B cell (primary cell): ENCODE measurements around the gene CARMIL1. TPM values are rescaled to one million over a fixed set of nuclear protein-coding genes. Genes with fewer than 3 reads are reported as not detected.

ENCODE experiments used
- ATAC-seq: fragments of 200-7000 bp; cut with Tn5 transposase; one replicate; pipeline ENCODE4 v1.10.0; 2021; ENCODE audit warnings: low read depth, mild to moderate bottlenecking, moderate number of reproducible peaks, moderate library complexity
- CTCF ChIA-PET: fragments of 350-600 bp; sonication (Branson Sonifier 250); formaldehyde crosslinking; loops from one replicate; lab custom pipeline; 2021; ENCODE audit warnings: antibody characterized with exemption, inconsistent platforms; lab: Charles Lee
- POLR2A ChIA-PET: fragments of 350-600 bp; sonication (Branson Sonifier 250); formaldehyde crosslinking; loops from one replicate; lab custom pipeline; 2021; ENCODE audit warnings: antibody characterized with exemption; lab: Charles Lee
- DNase-seq: peaks from one replicate; pipeline ENCODE4 v3.0.0; 2013
- H2AFZ ChIP-seq: 2 replicates; pipeline ENCODE4 v1.6.1; 2012; ENCODE audit warnings: mild to moderate bottlenecking, low read depth, low read length; ENCODE audit not compliant: insufficient read depth, poor library complexity, severe bottlenecking
- H3K27ac ChIP-seq, 2 donors: 1 replicate in 1 of 2; 2 replicates in 1 of 2; pipeline ENCODE4 v1.5.1; 2012 to 2013; ENCODE audit warnings: low read length in 2 of 2, mild to moderate bottlenecking in 2 of 2, moderate library complexity in 1 of 2
- H3K27me3 ChIP-seq, 4 experiments: fragments of 200-600 bp in 1 of 4; sonication (generic) in 1 of 4; replicated peaks in 1 of 4; 1 replicate in 2 of 4; 2 replicates in 2 of 4; pipeline versions ENCODE4 v1.6.1 to v1.7.0; 2013 to 2016; ENCODE audit warnings: low read length in 3 of 4, mild to moderate bottlenecking in 2 of 4, mixed read lengths in 1 of 4, moderate library complexity in 1 of 4; ENCODE audit not compliant: insufficient read depth in 4 of 4, control insufficient read depth in 3 of 4; ENCODE audit errors: control extremely low read depth in 1 of 4
- H3K36me3 ChIP-seq, 2 experiments: replicated peaks in 1 of 2; 1 replicate in 1 of 2; 2 replicates in 1 of 2; pipeline versions ENCODE4 v1.6.1 to v1.7.1; 2013; ENCODE audit warnings: low read length in 1 of 2; ENCODE audit not compliant: insufficient read depth in 2 of 2, control insufficient read depth in 1 of 2; ENCODE audit errors: control extremely low read depth in 1 of 2, extremely low read depth in 1 of 2
- H3K4me1 ChIP-seq, 2 donors: fragments of 200-600 bp in 1 of 2; sonication (generic) in 1 of 2; 1 replicate in 1 of 2; 2 replicates in 1 of 2; pipeline versions ENCODE4 v1.5.1 to v1.6.1; 2013 to 2017; ENCODE audit warnings: low read length in 2 of 2; ENCODE audit not compliant: control insufficient read depth in 2 of 2, insufficient read depth in 2 of 2
- H3K4me2 ChIP-seq: replicated peaks from 2 replicates; pipeline ENCODE3; 2012; ENCODE audit warnings: mild to moderate bottlenecking, low read depth, low read length; ENCODE audit not compliant: poor library complexity, severe bottlenecking
- H3K4me3 ChIP-seq, 5 experiments: fragments of 200-600 bp in 1 of 5; sonication (generic) in 1 of 5; 1 replicate in 3 of 5; 2 replicates in 2 of 5; pipeline versions ENCODE4 v1.5.1 to v1.7.0; 2011 to 2016; ENCODE audit warnings: low read length in 4 of 5, mild to moderate bottlenecking in 4 of 5, low read depth in 2 of 5, control low read depth in 1 of 5, moderate library complexity in 1 of 5; ENCODE audit not compliant: insufficient read depth in 1 of 5; ENCODE audit errors: control extremely low read depth in 1 of 5, extremely low read depth in 1 of 5
- H3K79me2 ChIP-seq: fragments of 200-600 bp; sonication (generic); one replicate; pipeline ENCODE4 v1.6.0; 2016; ENCODE audit warnings: low read length; ENCODE audit not compliant: control insufficient read depth, insufficient read depth
- H3K9ac ChIP-seq: fragments of 200-600 bp; sonication (generic); 2 replicates; pipeline ENCODE4 v1.6.1; 2017; ENCODE audit warnings: mild to moderate bottlenecking, low read length, moderate library complexity
- H3K9me3 ChIP-seq, 3 donors: one replicate each; pipeline versions ENCODE4 v1.6.1 to v1.7.1; 2013; ENCODE audit warnings: low read length in 2 of 3; ENCODE audit not compliant: control insufficient read depth in 2 of 3, insufficient read depth in 1 of 3; ENCODE audit errors: control extremely low read depth in 1 of 3
- H4K20me1 ChIP-seq: 2 replicates; pipeline ENCODE4 v1.6.0; 2012; ENCODE audit warnings: mild to moderate bottlenecking, low read length; ENCODE audit not compliant: insufficient read depth, control insufficient read depth, poor library complexity, severe bottlenecking
- H3K27ac Mint-ChIP-seq: one replicate; pipeline ENCODE4 v1.8.0; 2021; ENCODE audit warnings: mixed read lengths
- H3K27me3 Mint-ChIP-seq: one replicate; pipeline ENCODE4 v1.8.0; 2021; ENCODE audit warnings: mixed read lengths
- H3K4me1 Mint-ChIP-seq: one replicate; pipeline ENCODE4 v1.8.0; 2021; ENCODE audit warnings: mixed read lengths
- H3K4me3 Mint-ChIP-seq: one replicate; pipeline ENCODE4 v1.8.0; 2021; ENCODE audit warnings: mixed read lengths
- H3K9me3 Mint-ChIP-seq: one replicate; pipeline ENCODE4 v1.8.0; 2022; ENCODE audit warnings: mixed read lengths; ENCODE audit not compliant: insufficient read depth
- EZH2 ChIP-seq: IDR thresholded peaks from 2 replicates; pipeline ENCODE4 v1.6.1; 2012; ENCODE audit warnings: borderline replicate concordance, low read depth, mild to moderate bottlenecking, moderate library complexity, low read length; ENCODE audit not compliant: insufficient read depth, poor library complexity, severe bottlenecking
- WGBS: methylation state at CpG from one replicate; pipeline ENCODE4 v1.1.5; 2013; ENCODE audit warnings: missing lambda C conversion rate; ENCODE audit not compliant: insufficient coverage; 5-methylcytosine and 5-hydroxymethylcytosine counted together
- intact Hi-C: fragments of 100-400 bp; cut with micrococcal nuclease; formaldehyde crosslinking; loops from one replicate; pipeline ENCODE4 v1.10.0; 2022
- polyA plus RNA-seq: library from polyadenylated mRNA; depleted of rRNA; stranded (reverse); fragments of >200 nt; gene quantifications from 2 replicates; pipeline ENCODE4 v1.2.3, GENCODE V29; 2012
- total RNA-seq, 2 donors: library from RNA; stranded (reverse); fragments of 120-200 nt in 1 of 2; gene quantifications; 1 replicate in 1 of 2; 2 replicates in 1 of 2; pipeline versions ENCODE4 v1.2.3 to v1.2.4, GENCODE V29; 2013 to 2022
- TF ChIP-seq, protein P1 (sequence below): fragments of 200-600 bp; IDR thresholded peaks from one replicate; pipeline ENCODE4 v1.8.0; 2022; ENCODE audit warnings: antibody characterized with exemption, mild to moderate bottlenecking

Gene CARMIL1
- total and polyA plus RNA-seq, 2 donors (not counting 1 experiment from before 2014, with no cell fraction given), result 7.5 to 11.0 TPM

DNA sequence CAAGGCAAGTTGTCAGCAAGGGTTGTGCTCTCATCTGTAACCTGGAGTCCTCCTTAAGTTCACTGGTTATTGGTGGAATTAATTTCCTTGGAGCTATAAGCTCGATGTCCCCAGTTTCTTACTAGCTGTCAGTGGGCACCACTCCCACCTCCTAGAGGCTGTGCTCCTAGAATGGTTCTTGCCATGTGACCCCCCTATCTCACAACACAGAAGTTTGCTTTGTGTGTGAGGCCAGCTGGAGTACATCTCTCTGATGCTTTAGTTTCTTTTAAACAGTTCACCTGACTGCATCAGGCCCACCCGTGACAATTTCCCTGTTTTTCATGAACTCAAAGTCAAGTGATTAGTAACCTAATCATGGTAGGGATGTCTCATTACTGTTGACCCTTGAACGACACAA lies 193.7 kb downstream of the CARMIL1 start:
- POLR2A ChIA-PET, result no interaction called here
- WGBS, result no CpG with 5 or more reads among the region's 3 CpGs
- no peak for DNase-seq
- CTCF ChIA-PET, result interaction anchor here (0.8 to 3.1 kb wide), 2 partner anchors 18 to 173 kb away, joined by 3 to 16 read pairs; no protein-coding TSS in a partner anchor
- H3K9ac ChIP-seq, result no peak overlapping the region
- TF ChIP-seq, protein P1, sequence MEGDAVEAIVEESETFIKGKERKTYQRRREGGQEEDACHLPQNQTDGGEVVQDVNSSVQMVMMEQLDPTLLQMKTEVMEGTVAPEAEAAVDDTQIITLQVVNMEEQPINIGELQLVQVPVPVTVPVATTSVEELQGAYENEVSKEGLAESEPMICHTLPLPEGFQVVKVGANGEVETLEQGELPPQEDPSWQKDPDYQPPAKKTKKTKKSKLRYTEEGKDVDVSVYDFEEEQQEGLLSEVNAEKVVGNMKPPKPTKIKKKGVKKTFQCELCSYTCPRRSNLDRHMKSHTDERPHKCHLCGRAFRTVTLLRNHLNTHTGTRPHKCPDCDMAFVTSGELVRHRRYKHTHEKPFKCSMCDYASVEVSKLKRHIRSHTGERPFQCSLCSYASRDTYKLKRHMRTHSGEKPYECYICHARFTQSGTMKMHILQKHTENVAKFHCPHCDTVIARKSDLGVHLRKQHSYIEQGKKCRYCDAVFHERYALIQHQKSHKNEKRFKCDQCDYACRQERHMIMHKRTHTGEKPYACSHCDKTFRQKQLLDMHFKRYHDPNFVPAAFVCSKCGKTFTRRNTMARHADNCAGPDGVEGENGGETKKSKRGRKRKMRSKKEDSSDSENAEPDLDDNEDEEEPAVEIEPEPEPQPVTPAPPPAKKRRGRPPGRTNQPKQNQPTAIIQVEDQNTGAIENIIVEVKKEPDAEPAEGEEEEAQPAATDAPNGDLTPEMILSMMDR, result no peak
- TF ChIP-seq EZH2, result no peak
- intact Hi-C loops, result loop anchor here (10.0 kb wide), 1 partner anchor 88 kb away; no protein-coding TSS in a partner anchor
- no peak overlapping the region for H3K27ac Mint-ChIP-seq
- H2AFZ ChIP-seq, result no peak overlapping the region
- H3K4me3 Mint-ChIP-seq, result no peak overlapping the region
- no peak overlapping the region for H3K4me2 ChIP-seq
- no peaks in the 10 kb centered on the region for H3K27me3 Mint-ChIP-seq
- no peaks in the 10 kb centered on the region for H3K79me2 ChIP-seq
- H3K4me3 ChIP-seq, result no peak overlapping the region
- ATAC-seq, result no peak
- H3K4me1 Mint-ChIP-seq, result peaks cover 9% of the 10 kb centered on the region
- H3K4me1 ChIP-seq, result peaks cover 0 to 5% of the 10 kb centered on the region in 2 donors
- peaks cover 0 to 2% of the 10 kb centered on the region in 2 experiments for H3K36me3 ChIP-seq
- no peaks in the 10 kb centered on the region for H3K9me3 Mint-ChIP-seq
- no peaks in the 10 kb centered on the region for H4K20me1 ChIP-seq
- no peaks in the 10 kb centered on the region for H3K9me3 ChIP-seq
- H3K27ac ChIP-seq, result no peak overlapping the region
- H3K27me3 ChIP-seq, result no peaks in the 10 kb centered on the region

DNA sequence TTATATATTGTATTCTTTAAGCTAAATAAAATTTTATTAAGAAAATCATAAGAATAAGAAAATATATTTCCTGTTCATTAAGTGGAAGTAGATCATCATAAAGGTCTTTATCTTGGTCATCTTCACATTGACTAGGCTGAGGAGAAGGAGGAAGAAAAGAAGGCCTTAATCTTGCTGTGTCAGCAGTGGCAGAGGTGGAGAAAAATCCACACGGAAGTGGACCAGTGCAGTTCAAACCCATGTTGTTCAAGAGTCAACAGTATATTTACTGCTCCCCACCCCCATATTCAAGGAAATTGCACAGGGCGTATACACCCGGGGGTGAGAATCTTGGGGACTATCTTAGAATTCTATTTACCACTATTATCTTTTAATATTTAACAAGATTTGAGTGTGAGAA lies 194.3 kb downstream of the CARMIL1 start:
- peaks cover 0 to 5% of the 10 kb centered on the region in 2 donors for H3K4me1 ChIP-seq
- peaks cover 0 to 2% of the 10 kb centered on the region in 2 experiments for H3K36me3 ChIP-seq
- WGBS, result 100% methylated on average over 1 of the region's 3 CpGs
- no peaks in the 10 kb centered on the region for H4K20me1 ChIP-seq
- intact Hi-C loops, result loop anchor here (10.0 kb wide), 1 partner anchor 89 kb away; no protein-coding TSS in a partner anchor
- no peak overlapping the region for H3K27ac ChIP-seq
- no peak overlapping the region for H3K9ac ChIP-seq
- Mint-ChIP-seq H3K27me3 (no peaks in the 10 kb centered on the region), H3K27ac (no peak overlapping the region), H3K4me1 (peaks cover 9% of the 10 kb centered on the region), H3K9me3 (no peaks in the 10 kb centered on the region), H3K4me3 (no peak overlapping the region)
- no peaks in the 10 kb centered on the region for H3K79me2 ChIP-seq
- H2AFZ ChIP-seq, result no peak overlapping the region
- H3K27me3 ChIP-seq, result no peaks in the 10 kb centered on the region
- CTCF ChIA-PET, result interaction anchor here (3.1 kb wide), 1 partner anchor 17 kb away, joined by 16 read pairs; no protein-coding TSS in a partner anchor
- H3K4me3 ChIP-seq, result no peak overlapping the region
- ATAC-seq (no peak), DNase-seq (no peak)
- POLR2A ChIA-PET, result no interaction called here
- no peaks in the 10 kb centered on the region for H3K9me3 ChIP-seq
- no peak overlapping the region for H3K4me2 ChIP-seq
- TF ChIP-seq, protein P1, result no peak
- TF ChIP-seq EZH2, result no peak
